Uterus (tissue), 2 donors: ENCODE results near the gene SLC22A4.

Experiments used
- POLR2A ChIP-seq, 2 donors: fragments of 450-650 bp; IDR thresholded peaks; one replicate each; pipeline ENCODE4 v1.6.1; 2016; ENCODE audit warnings: antibody characterized with exemption in 2 of 2, mild to moderate bottlenecking in 1 of 2, moderate library complexity in 1 of 2
- TF ChIP-seq, protein P1 (sequence below), 4 experiments: fragments of 200-600 bp in 2 of 4; fragments of 450-650 bp in 2 of 4; sonication (generic) in 2 of 4; IDR thresholded peaks; one replicate each; pipeline ENCODE4 v1.5.1; 2016 to 2019; ENCODE audit warnings: antibody characterized with exemption in 4 of 4, mild to moderate bottlenecking in 2 of 4, moderate library complexity in 1 of 4

- TF ChIP-seq, protein P1, sequence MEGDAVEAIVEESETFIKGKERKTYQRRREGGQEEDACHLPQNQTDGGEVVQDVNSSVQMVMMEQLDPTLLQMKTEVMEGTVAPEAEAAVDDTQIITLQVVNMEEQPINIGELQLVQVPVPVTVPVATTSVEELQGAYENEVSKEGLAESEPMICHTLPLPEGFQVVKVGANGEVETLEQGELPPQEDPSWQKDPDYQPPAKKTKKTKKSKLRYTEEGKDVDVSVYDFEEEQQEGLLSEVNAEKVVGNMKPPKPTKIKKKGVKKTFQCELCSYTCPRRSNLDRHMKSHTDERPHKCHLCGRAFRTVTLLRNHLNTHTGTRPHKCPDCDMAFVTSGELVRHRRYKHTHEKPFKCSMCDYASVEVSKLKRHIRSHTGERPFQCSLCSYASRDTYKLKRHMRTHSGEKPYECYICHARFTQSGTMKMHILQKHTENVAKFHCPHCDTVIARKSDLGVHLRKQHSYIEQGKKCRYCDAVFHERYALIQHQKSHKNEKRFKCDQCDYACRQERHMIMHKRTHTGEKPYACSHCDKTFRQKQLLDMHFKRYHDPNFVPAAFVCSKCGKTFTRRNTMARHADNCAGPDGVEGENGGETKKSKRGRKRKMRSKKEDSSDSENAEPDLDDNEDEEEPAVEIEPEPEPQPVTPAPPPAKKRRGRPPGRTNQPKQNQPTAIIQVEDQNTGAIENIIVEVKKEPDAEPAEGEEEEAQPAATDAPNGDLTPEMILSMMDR (IDR thresholded peaks at IDR 0.05): no peak
- TF ChIP-seq POLR2A (IDR thresholded peaks at IDR 0.05): no peak
These were observed 74.8 kb downstream of the SLC22A4 start for GRCh38 chr5:132369007-132369473.
